Type B pancreatic cell (in vitro differentiated cells): ENCODE measurements around the gene TBCC. TPM values are rescaled to one million over a fixed set of nuclear protein-coding genes. Genes with fewer than 3 reads are reported as not detected.
A peak's percentile ranks its signal among the peaks of the same experiment; 100 is the strongest.

Experiments used
- DNase-seq: peaks from one replicate; pipeline ENCODE4 v3.0.0; 2021; ENCODE audit warnings: mixed read lengths; ENCODE audit not compliant: unreplicated experiment; ENCODE audit errors: extremely low spot score
- H3K27ac Mint-ChIP-seq: 2 replicates; pipeline ENCODE4 v1.8.0; 2021; ENCODE audit warnings: mild to moderate bottlenecking, mixed read lengths
- H3K27me3 Mint-ChIP-seq: 2 replicates; pipeline ENCODE4 v1.8.0; 2021; ENCODE audit warnings: mixed read lengths
- H3K36me3 Mint-ChIP-seq: 2 replicates; pipeline ENCODE4 v1.8.0; 2021; ENCODE audit warnings: mixed read lengths
- H3K4me1 Mint-ChIP-seq: one replicate; pipeline ENCODE4 v1.8.0; 2021; ENCODE audit warnings: mixed read lengths; ENCODE audit not compliant: unreplicated experiment
- H3K4me3 Mint-ChIP-seq: 2 replicates; pipeline ENCODE4 v1.8.0; 2021; ENCODE audit warnings: mild to moderate bottlenecking, mixed read lengths
- H3K9me3 Mint-ChIP-seq: 2 replicates; pipeline ENCODE4 v1.8.0; 2021; ENCODE audit warnings: mixed read lengths
- total RNA-seq: library from RNA; stranded (reverse); gene quantifications from 2 replicates; pipeline ENCODE4 v1.2.1, GENCODE V29; 2021; ENCODE audit warnings: low replicate concordance
- TF ChIP-seq, protein P1 (sequence below): fragments of 200-600 bp; sonication (generic); conservative IDR thresholded peaks from 2 replicates; pipeline ENCODE4 v1.5.0; 2021; ENCODE audit warnings: antibody characterized with exemption, mild to moderate bottlenecking

TBCC gene
- total RNA-seq, 1 donor from 2014 or later: 29.3 TPM

DNA sequence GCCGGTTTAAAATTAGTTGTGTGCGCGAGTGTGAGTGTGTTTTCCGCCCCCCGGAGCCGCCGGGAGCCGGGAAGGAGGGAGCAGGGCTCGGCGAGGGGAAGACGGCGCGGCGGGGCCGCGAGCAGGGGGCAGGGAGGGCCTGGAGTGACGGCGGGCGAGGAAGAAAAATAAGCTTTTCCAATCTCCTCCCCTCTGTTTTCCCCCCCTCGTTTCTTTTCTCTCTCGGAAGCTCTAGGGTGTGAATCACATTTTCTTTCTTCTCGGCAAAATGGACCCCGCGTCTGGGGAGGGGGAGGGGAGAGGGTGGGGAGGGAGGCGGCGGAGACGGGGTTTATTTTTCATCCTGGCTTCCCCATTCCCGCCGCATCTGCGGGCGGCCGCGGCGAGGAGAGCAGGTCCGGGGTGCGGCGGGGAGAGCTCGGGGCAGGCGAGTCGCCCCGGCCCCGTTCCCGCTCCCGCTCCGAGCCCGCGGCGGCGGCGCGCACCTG, 36.8 kb upstream of the TBCC start:
- Mint-ChIP-seq H3K4me3 (peak overlapping the region; percentile 95), H3K27ac (peak overlapping the region; percentile 99), H3K36me3 (peaks cover 12% of the 10 kb centered on the region), H3K27me3 (no peaks in the 10 kb centered on the region), H3K9me3 (no peaks in the 10 kb centered on the region), H3K4me1 (peaks cover 24% of the 10 kb centered on the region)
- peak; percentile 88 for DNase-seq
- TF ChIP-seq, protein P1, sequence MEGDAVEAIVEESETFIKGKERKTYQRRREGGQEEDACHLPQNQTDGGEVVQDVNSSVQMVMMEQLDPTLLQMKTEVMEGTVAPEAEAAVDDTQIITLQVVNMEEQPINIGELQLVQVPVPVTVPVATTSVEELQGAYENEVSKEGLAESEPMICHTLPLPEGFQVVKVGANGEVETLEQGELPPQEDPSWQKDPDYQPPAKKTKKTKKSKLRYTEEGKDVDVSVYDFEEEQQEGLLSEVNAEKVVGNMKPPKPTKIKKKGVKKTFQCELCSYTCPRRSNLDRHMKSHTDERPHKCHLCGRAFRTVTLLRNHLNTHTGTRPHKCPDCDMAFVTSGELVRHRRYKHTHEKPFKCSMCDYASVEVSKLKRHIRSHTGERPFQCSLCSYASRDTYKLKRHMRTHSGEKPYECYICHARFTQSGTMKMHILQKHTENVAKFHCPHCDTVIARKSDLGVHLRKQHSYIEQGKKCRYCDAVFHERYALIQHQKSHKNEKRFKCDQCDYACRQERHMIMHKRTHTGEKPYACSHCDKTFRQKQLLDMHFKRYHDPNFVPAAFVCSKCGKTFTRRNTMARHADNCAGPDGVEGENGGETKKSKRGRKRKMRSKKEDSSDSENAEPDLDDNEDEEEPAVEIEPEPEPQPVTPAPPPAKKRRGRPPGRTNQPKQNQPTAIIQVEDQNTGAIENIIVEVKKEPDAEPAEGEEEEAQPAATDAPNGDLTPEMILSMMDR: no peak

DNA sequence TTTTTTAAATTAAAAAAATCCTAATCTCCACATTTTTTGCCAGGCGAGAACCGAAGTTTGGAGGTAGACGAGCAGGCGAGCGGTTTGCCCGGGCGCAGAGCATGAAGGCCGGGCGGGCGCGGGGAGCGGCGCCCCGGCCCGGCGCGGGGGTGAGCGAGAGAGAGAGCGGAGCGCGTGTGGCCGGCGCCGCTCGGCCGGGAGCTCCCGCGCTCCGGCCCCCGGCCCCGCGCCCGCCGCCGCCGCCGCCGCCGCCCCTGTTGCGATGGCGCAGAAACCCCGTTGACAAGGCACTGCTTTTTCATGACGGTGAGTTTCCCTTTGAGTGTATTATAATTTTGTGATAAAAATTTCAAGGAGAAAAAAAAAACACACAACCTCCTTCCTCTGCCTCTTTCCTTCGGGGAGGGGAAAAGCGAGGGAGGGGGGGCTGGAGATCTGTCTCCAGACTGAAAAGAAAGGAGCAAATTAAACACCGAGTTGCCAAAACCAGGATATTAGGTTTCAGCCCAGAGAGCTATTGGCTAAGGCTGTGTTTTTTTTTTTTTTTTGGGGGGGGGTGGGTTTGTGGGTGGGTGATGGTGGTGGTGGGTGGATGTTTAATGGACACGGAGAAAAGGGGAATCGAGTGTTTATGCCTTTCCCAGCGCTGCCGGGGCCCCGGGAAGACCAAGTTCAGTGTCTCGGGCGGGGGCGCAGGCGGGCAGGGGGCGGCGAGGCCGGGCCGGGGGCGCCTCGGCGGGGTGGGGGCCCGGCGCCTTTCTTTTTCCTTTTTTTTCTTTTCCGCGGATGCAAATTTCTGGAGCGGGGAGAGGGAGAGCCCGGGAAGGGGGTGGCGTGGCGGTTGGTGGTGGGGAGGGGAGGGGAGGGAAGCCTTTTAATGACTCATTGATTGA, 36.1 kb upstream of the TBCC start, which contains the start of gene BICRAL:
BICRAL (plus strand) TSS at position 257 of the 893 bp plus-strand sequence. CDS start 39,971 bp downstream, outside the sequence.
- H3K36me3 Mint-ChIP-seq: peaks cover 12% of the 10 kb centered on the region
- no peaks in the 10 kb centered on the region for H3K27me3 Mint-ChIP-seq
- H3K9me3 Mint-ChIP-seq: no peaks in the 10 kb centered on the region
- peak within 1 kb of the TSS; percentile 99 for H3K27ac Mint-ChIP-seq
- H3K4me1 Mint-ChIP-seq: peaks cover 30% of the 10 kb centered on the region
- peak within 1 kb of the TSS; percentile 95 for H3K4me3 Mint-ChIP-seq
- TF ChIP-seq, protein P1: no peak
- peak; percentile 74 for DNase-seq

DNA sequence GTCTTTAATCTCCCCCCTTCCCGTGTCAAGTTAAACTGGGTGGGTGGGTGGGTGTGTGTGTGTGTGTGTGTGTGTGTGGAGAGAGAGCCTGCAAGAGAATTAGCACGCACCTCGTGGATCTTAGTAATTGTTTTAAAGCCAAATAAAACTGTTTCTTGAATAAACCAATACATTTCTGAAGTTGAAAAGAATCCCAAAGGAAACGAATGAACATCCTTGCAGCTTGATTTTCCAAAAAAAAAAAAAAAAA, 35.6 kb upstream of the TBCC start:
- peaks cover 34% of the 10 kb centered on the region for H3K4me1 Mint-ChIP-seq
- H3K27ac Mint-ChIP-seq: peak overlapping the region; percentile 99
- peak overlapping the region; percentile 95 for H3K4me3 Mint-ChIP-seq
- H3K27me3 Mint-ChIP-seq: no peaks in the 10 kb centered on the region
- TF ChIP-seq, protein P1: no peak
- peaks cover 12% of the 10 kb centered on the region for H3K36me3 Mint-ChIP-seq
- H3K9me3 Mint-ChIP-seq: no peaks in the 10 kb centered on the region
- DNase-seq: no peak

DNA sequence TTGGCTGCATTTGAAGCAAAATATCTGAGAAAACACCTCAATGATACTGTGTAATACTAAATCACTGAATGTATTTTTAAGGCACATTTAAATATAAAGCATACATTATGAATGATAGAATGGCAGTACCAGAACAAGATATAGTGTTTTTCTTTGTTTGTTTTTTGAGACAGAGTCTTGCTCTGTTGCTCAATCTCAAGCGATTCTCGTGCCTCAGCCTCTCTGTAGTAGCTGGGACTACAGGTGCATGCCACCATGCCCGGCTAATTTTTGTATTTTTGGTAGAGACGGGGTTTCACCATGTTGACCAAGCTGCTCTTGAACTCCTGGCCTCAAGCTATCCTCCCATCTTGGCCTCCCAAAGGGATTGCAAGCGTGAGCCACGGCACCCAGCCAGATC, 33.6 kb upstream of the TBCC start:
- H3K4me3 Mint-ChIP-seq: peak overlapping the region; percentile 63
- peaks cover 28% of the 10 kb centered on the region for H3K4me1 Mint-ChIP-seq
- H3K27ac Mint-ChIP-seq: peak overlapping the region; percentile 53
- H3K9me3 Mint-ChIP-seq: no peaks in the 10 kb centered on the region
- H3K27me3 Mint-ChIP-seq: no peaks in the 10 kb centered on the region
- TF ChIP-seq, protein P1: no peak
- DNase-seq: no peak
- peaks cover 7% of the 10 kb centered on the region for H3K36me3 Mint-ChIP-seq

DNA sequence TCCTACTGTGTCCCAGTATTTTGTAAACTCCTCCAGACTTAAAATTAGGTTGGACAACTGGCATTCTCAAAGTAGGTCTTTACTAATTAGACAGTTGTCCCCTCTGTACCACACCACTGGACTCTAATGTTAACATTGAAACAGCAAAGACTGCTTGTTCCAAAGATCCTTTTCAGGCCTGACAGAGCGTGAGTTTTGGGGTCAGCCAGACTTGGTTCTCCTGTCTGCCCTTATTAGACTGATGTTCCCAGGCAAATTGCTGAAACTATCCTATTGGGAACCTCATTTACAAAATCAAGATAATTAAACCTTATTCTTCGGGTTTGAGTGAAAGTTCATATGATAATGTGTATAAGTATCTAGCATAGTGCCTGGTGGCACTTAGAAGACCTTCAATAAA, 32.2 kb upstream of the TBCC start:
- TF ChIP-seq, protein P1: no peak
- Mint-ChIP-seq H3K27me3 (no peaks in the 10 kb centered on the region), H3K4me3 (peak overlapping the region; percentile 22), H3K36me3 (no peaks in the 10 kb centered on the region), H3K27ac (peak overlapping the region; percentile 69), H3K4me1 (peaks cover 29% of the 10 kb centered on the region), H3K9me3 (no peaks in the 10 kb centered on the region)
- no peak for DNase-seq
